Pons (tissue), 1 donor: ENCODE measurements around the gene SPTA1.

ENCODE experiments used
- DNase-seq: peaks from one replicate; pipeline ENCODE4 v3.0.0-alpha.2; 2016; ENCODE audit warnings: low spot score

The SPTA1 gene

GRCh38 chr1:158685085-158685484, 1.4 kb downstream of the SPTA1 start:
- DNase-seq = no peak

- DNase-seq = no peak
Measured at GRCh38 chr1:158681606-158682005, 4.9 kb downstream of the SPTA1 start.

- no peak for DNase-seq
Measured at GRCh38 chr1:158679289-158679688, 7.2 kb downstream of the SPTA1 start.

GRCh38 chr1:158675563-158676323, 10.8 kb downstream of the SPTA1 start:
- DNase-seq = no peak

- DNase-seq = no peak
Measured at GRCh38 chr1:158674302-158674701, 12.2 kb downstream of the SPTA1 start.

- DNase-seq = no peak
Measured at GRCh38 chr1:158666037-158666436, 20.5 kb downstream of the SPTA1 start.

- no peak for DNase-seq
Measured at GRCh38 chr1:158654571-158654970, 31.9 kb downstream of the SPTA1 start.

GRCh38 chr1:158654086-158654485, 32.4 kb downstream of the SPTA1 start:
- DNase-seq = no peak

GRCh38 chr1:158652721-158653334, 33.7 kb downstream of the SPTA1 start:
- no peak for DNase-seq

GRCh38 chr1:158649052-158649451, 37.5 kb downstream of the SPTA1 start:
- DNase-seq = no peak

- no peak for DNase-seq
Measured at GRCh38 chr1:158646465-158646864, 40.0 kb downstream of the SPTA1 start.

- no peak for DNase-seq
Measured at GRCh38 chr1:158644449-158644848, 42.1 kb downstream of the SPTA1 start.

GRCh38 chr1:158638904-158639303, 47.6 kb downstream of the SPTA1 start:
- DNase-seq = no peak

GRCh38 chr1:158638146-158638545, 48.4 kb downstream of the SPTA1 start:
- DNase-seq = no peak

- DNase-seq = no peak
Measured at GRCh38 chr1:158613764-158614163, 72.8 kb downstream of the SPTA1 start.

- DNase-seq = no peak
Measured at GRCh38 chr1:158611916-158612315, 74.6 kb downstream of the SPTA1 start.

GRCh38 chr1:158607296-158607695, 79.2 kb downstream of the SPTA1 start:
- DNase-seq = no peak

- no peak for DNase-seq
Measured at GRCh38 chr1:158604968-158605367, 81.5 kb downstream of the SPTA1 start, which contains the start of gene OR10Z1. Gene OR10Z1, plus strand, starts transcription at chr1:158605268. Its CDS starts 1,171 bp downstream, at chr1:158606439.

GRCh38 chr1:158600735-158601134, 85.8 kb downstream of the SPTA1 start:
- DNase-seq = no peak

GRCh38 chr1:158586942-158587341, 99.6 kb downstream of the SPTA1 start:
- DNase-seq = no peak

GRCh38 chr1:158583962-158584361, 102.6 kb downstream of the SPTA1 start:
- DNase-seq = no peak

- DNase-seq = no peak
Measured at GRCh38 chr1:158579733-158580132, 106.8 kb downstream of the SPTA1 start, which contains the start of gene OR10X1. Gene OR10X1, minus strand, starts transcription at chr1:158579899. Its CDS starts 0 bp downstream, at chr1:158579899.

GRCh38 chr1:158577561-158577960, 109.0 kb downstream of the SPTA1 start:
- no peak for DNase-seq

GRCh38 chr1:158572226-158572625, 114.3 kb downstream of the SPTA1 start:
- no peak for DNase-seq
